ENCODE measurements around the gene RNF114.

Gene RNF114

GRCh38 chr20:49907405-49908257 lies 28.6 kb upstream of the RNF114 start:
- Mint-ChIP-seq H3K4me1 (peaks cover 24% of the 10 kb centered on the region), H3K27me3 (ENCODE audit: low read depth, poor library complexity) (peaks cover 3% of the 10 kb centered on the region), H3K4me3 (no peak overlapping the region), H3K27ac (no peak overlapping the region), H3K36me3 (ENCODE audit: low read depth) (peaks cover 29% of the 10 kb centered on the region), H3K9me3 (no peaks in the 10 kb centered on the region)
- no peak for TF ChIP-seq CTCF (IDR thresholded peaks at IDR 0.05)
- no peak for DNase-seq

GRCh38 chr20:49908258-49908565 lies 28.0 kb upstream of the RNF114 start:
- no peak for DNase-seq
- no peak overlapping the region for H3K4me3 Mint-ChIP-seq
- peaks cover 26% of the 10 kb centered on the region for H3K4me1 Mint-ChIP-seq
- H3K36me3 Mint-ChIP-seq (ENCODE audit: low read depth), result peaks cover 29% of the 10 kb centered on the region
- H3K27me3 Mint-ChIP-seq (ENCODE audit: low read depth, poor library complexity), result peaks cover 3% of the 10 kb centered on the region
- H3K9me3 Mint-ChIP-seq, result no peaks in the 10 kb centered on the region
- H3K27ac Mint-ChIP-seq, result no peak overlapping the region
- TF ChIP-seq CTCF (IDR thresholded peaks at IDR 0.05), result no peak

GRCh38 chr20:49909499-49910339 lies 26.5 kb upstream of the RNF114 start:
- H3K4me1 Mint-ChIP-seq, result peaks cover 41% of the 10 kb centered on the region
- DNase-seq, result peak; percentile 61
- peaks cover 17% of the 10 kb centered on the region for H3K36me3 Mint-ChIP-seq (ENCODE audit: low read depth)
- H3K27ac Mint-ChIP-seq, result peak overlapping the region; percentile 78
- H3K27me3 Mint-ChIP-seq (ENCODE audit: low read depth, poor library complexity), result peaks cover 3% of the 10 kb centered on the region
- no peak overlapping the region for H3K4me3 Mint-ChIP-seq
- H3K9me3 Mint-ChIP-seq, result no peaks in the 10 kb centered on the region
- TF ChIP-seq CTCF (IDR thresholded peaks at IDR 0.05), result peak; percentile 58

GRCh38 chr20:49910340-49910706 lies 25.9 kb upstream of the RNF114 start:
- peaks cover 43% of the 10 kb centered on the region for H3K4me1 Mint-ChIP-seq
- no peak for DNase-seq
- H3K36me3 Mint-ChIP-seq (ENCODE audit: low read depth), result peaks cover 11% of the 10 kb centered on the region
- peak overlapping the region; percentile 78 for H3K27ac Mint-ChIP-seq
- peaks cover 3% of the 10 kb centered on the region for H3K27me3 Mint-ChIP-seq (ENCODE audit: low read depth, poor library complexity)
- no peak overlapping the region for H3K4me3 Mint-ChIP-seq
- no peaks in the 10 kb centered on the region for H3K9me3 Mint-ChIP-seq
- TF ChIP-seq CTCF (IDR thresholded peaks at IDR 0.05), result no peak

- no peak for TF ChIP-seq CTCF (IDR thresholded peaks at IDR 0.05)
- Mint-ChIP-seq H3K9me3 (no peaks in the 10 kb centered on the region), H3K4me3 (peak overlapping the region; percentile 99), H3K27me3 (ENCODE audit: low read depth, poor library complexity) (peaks cover 13% of the 10 kb centered on the region), H3K4me1 (peaks cover 63% of the 10 kb centered on the region), H3K36me3 (ENCODE audit: low read depth) (no peaks in the 10 kb centered on the region), H3K27ac (no peak overlapping the region)
- no peak for DNase-seq
Observed at GRCh38 chr20:49913399-49914047, 22.7 kb upstream of the RNF114 start.
